Motor neuron (in vitro differentiated cells): ENCODE data around the gene PLXNA4. TPM values are rescaled to one million over a fixed set of nuclear protein-coding genes. Genes with fewer than 3 reads are reported as not detected.

Experiments
- ATAC-seq, 8 experiments: fragments of 200-7000 bp; cut with Tn5 transposase; replicated peaks in 6 of 8; 2 replicates each; pipeline ENCODE4 v1.8.0; 2021; ENCODE audit warnings: mild to moderate bottlenecking in 8 of 8, moderate library complexity in 8 of 8
- H3K27ac ChIP-seq, 2 donors: fragments of 250-450 bp; sonication (Bioruptor Pico); 2 replicates each; pipeline ENCODE4 v1.9.0; 2021; ENCODE audit warnings: antibody characterized with exemption in 2 of 2, mild to moderate bottlenecking in 2 of 2, moderate library complexity in 1 of 2
- H3K4me1 ChIP-seq, 2 donors: fragments of 250-450 bp; sonication (Bioruptor Pico); replicated peaks in 1 of 2; 2 replicates each; pipeline ENCODE4 v1.6.1; 2021; ENCODE audit warnings: antibody characterized with exemption in 2 of 2, mild to moderate bottlenecking in 2 of 2, moderate library complexity in 1 of 2
- H3K4me3 ChIP-seq, 5 donors: fragments of 250-450 bp; sonication (Bioruptor Pico); 2 replicates each; pipeline ENCODE4 v1.9.0; 2021; ENCODE audit warnings: antibody characterized with exemption in 5 of 5, mild to moderate bottlenecking in 5 of 5, moderate library complexity in 4 of 5
- WGBS, 10 experiments: fragments of 450-650 bp; shearing (Covaris generic); methylation state at CpG; one replicate each; pipeline ENCODE4 v1.0.0; 2022; 5-methylcytosine and 5-hydroxymethylcytosine counted together
- in situ Hi-C, 9 experiments: fragments of 400-800 bp; cut with MboI; loops; one replicate each; pipeline ENCODE4 v1.15.0; 2021; ENCODE audit warnings: low sequenced_read_pairs in 9 of 9, low pct_unique_long_range_greater_than_20kb in 2 of 9; ENCODE audit not compliant: unreplicated experiment in 9 of 9
- total RNA-seq, 8 experiments: library from RNA; unstranded; fragments of 300-600 nt; gene quantifications; 2 replicates each; pipeline versions ENCODE4 v1.2.3 to v1.2.4, GENCODE V29; 2022

Gene PLXNA4
- total RNA-seq, 8 experiments from 2014 or later: 0.38 to 8.5 (median 2.6) TPM

DNA sequence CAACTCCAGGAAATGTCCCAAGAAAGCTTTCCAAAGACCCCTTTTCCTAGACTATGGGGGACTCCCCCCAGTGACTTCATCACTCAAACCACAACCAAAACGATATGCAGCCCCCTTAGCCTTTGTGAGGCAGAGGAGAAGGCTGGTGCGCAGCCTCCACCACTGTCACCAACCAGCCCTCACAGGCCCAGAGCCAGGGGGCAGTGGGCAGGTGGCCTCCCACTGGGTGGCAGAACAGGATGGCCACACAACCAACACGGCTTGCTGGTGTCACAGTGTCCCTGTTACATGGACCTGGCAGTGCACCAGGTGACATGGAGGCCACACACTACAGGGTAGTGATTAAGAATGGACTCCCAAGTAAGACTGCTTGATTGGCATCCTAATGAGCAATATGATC is 172.0 kb downstream of the PLXNA4 start:
- no peak for ATAC-seq
- Histone ChIP-seq H3K4me3 (no peak overlapping the region), H3K4me1 (peaks cover 8 to 22% of the 10 kb centered on the region in 2 donors), H3K27ac (no peak overlapping the region)
- WGBS, 10 experiments: 17 to 83% (median 60%) methylated on average over 1 of the region's 3 CpGs; no CpG with 5 or more reads in 7 of the 10 experiments
- in situ Hi-C loops: loop anchor here in 1 of 9 experiments (25.0 kb wide), 1 partner anchor 158 kb away; no protein-coding TSS in a partner anchor

DNA sequence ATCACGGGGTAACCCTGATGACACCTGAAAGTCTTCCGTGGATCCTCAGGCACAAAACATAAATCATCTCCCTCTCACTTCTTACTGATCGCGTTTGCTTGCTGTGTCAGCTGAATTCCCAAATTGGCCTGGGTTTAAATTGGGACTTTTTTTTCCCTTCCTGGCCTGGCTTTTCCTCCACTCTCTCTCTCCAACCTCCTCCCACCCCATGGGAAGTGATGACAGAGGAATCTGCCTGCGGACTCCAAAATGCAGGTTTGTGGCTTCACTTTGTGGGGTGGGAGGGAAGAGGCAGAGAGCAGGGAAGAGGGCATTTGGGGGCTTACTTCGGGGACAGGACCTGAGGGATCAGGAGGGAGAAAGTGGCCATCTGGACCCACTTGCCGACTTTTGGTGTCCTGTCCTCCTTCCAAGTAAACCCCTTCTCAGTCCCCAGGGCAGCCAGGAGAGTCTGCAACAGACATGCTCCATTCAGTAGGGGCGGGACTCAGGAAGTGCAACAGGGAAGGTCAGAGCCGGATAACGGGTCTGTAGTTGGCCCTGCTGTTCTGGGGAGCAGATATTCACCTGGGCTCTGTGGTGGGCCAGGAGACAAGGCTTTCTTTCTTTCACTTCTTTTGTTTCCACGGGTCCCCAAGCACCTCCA is 172.7 kb downstream of the PLXNA4 start:
- WGBS, 10 experiments: 0 to 100% (median 40%) methylated on average over 1 to 6 of the region's 11 CpGs; no CpG with 5 or more reads in 3 of the 10 experiments
- Histone ChIP-seq H3K27ac (no peak overlapping the region), H3K4me1 (peaks cover 8 to 25% of the 10 kb centered on the region in 2 donors), H3K4me3 (no peak overlapping the region)
- in situ Hi-C loops: loop anchor here in 1 of 9 experiments (25.0 kb wide), 1 partner anchor 159 kb away; no protein-coding TSS in a partner anchor
- no peak for ATAC-seq

DNA sequence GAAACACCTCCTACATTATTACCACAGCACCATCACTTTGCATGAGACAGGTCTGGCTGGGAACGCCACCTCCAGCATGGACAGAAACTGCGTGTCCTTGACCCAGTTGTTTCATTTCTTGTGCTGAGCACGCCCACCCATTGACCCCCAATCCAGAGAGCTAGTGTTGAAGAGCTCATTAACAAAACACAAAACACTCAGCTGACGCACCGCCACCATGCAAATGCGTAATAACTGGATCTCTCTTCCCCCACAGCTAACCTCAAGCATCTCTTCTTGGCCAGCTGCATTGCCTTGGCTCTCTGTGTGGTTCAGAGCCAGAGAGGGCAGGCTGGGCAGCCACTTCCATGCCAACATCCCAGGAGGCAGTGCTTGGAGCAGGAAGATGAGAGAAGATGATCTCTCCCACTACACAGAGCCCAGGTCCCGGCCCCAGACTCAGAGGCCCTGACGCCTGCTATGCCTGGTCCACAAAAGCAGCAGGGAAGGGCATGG is 173.5 kb downstream of the PLXNA4 start:
- WGBS, 10 experiments: 18 to 53% (median 29%) methylated on average over 1 to 5 of the region's 8 CpGs; no CpG with 5 or more reads in 5 of the 10 experiments
- Histone ChIP-seq H3K27ac (no peak overlapping the region), H3K4me1 (peaks cover 8 to 33% of the 10 kb centered on the region in 2 donors), H3K4me3 (no peak overlapping the region)
- in situ Hi-C loops: loop anchor here in 1 of 9 experiments (25.0 kb wide), 1 partner anchor 160 kb away; no protein-coding TSS in a partner anchor
- peak in 6 of 8 experiments; percentile 16 to 75 (median 53) for ATAC-seq

DNA sequence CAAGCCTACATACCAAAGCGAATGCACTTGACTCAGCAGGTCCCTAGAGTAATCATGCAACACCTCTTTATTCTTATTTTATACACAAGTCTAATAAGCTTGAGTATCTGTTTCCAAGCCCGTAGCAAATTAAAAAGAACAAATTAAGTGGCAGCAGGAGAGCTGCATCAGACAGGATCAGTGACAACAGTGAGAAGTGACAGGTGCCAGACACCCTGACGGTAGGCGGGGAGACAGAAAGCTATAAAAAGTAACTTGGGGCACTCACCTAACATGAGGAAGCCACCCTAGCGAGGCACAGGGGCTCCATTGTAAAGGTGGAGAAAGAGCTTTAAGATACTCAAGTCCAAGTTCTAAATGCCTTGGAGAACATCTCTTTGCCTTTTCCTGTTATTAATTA is 174.2 kb downstream of the PLXNA4 start:
- no peak for ATAC-seq
- in situ Hi-C loops: loop anchor here in 1 of 9 experiments (25.0 kb wide), 1 partner anchor 160 kb away; no protein-coding TSS in a partner anchor
- Histone ChIP-seq H3K27ac (no peak overlapping the region), H3K4me1 (peaks cover 8 to 37% of the 10 kb centered on the region in 2 donors), H3K4me3 (no peak overlapping the region)
- WGBS, 10 experiments: 50 to 100% (median 91%) methylated on average over 1 to 4 of the region's 5 CpGs; no CpG with 5 or more reads in 1 of the 10 experiments

DNA sequence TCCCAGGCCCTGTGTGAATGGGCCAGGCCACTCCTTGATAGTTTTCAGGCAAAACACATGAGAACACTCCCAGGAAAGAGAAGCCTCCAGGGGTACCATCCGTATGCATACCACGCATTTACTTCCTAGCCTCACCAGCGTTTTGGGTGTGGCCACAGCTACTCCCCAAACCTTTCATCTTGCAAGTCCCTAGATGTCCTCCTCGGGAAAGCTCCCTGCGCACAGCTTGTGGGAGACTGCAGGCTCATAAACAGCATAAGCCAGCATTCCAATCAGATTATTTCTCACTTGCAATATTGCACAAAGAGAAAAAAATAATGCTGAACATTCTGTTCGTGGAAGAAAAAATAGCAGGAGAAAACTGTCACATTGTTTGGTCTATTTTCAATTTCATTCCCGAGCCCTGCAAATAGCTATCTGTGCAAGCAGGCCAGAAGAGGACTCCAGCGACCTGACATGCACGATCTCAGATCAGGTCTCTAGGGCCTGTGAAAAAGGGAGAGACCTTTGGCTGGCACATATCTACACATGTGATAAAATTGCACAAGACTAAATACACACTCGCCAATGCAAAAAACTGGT is 175.6 kb downstream of the PLXNA4 start:
- in situ Hi-C loops: loop anchor here in 1 of 9 experiments (25.0 kb wide), 1 partner anchor 162 kb away; no protein-coding TSS in a partner anchor
- Histone ChIP-seq H3K27ac (no peak overlapping the region), H3K4me3 (no peak overlapping the region), H3K4me1 (peaks cover 8 to 34% of the 10 kb centered on the region in 2 donors)
- ATAC-seq: peak in 3 of 8 experiments; percentile 78 to 85 (median 83)
- 8 to 92% (median 69%) methylated on average over 1 to 9 of the region's 10 CpGs for WGBS, 10 experiments

DNA sequence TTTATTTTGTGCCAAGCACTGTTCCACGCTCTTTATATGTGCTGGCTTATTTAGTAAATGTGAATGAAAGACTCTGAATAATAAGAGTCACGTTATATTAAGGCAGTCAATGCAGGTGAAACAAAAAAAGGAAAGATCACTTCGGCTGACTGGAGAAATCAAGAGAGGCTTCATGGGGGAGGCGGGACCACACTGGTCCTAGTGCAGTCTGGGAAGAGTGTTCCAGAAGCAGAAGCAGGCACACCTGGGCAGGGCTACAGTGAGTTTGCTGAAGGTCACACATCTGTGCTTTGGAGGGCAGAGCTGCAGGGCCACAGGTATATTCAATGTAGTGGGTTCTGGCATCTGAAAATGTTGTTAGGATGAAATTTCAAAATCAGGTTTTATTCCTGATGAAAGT is 176.9 kb downstream of the PLXNA4 start:
- H3K4me1 ChIP-seq: peaks cover 8 to 41% of the 10 kb centered on the region in 2 donors
- H3K4me3 ChIP-seq: no peak overlapping the region
- ATAC-seq: no peak
- no peak overlapping the region for H3K27ac ChIP-seq
- WGBS, 10 experiments: 53 to 100% (median 85%) methylated on average over 1 to 4 of the region's 4 CpGs
- in situ Hi-C loops: no loop called here

DNA sequence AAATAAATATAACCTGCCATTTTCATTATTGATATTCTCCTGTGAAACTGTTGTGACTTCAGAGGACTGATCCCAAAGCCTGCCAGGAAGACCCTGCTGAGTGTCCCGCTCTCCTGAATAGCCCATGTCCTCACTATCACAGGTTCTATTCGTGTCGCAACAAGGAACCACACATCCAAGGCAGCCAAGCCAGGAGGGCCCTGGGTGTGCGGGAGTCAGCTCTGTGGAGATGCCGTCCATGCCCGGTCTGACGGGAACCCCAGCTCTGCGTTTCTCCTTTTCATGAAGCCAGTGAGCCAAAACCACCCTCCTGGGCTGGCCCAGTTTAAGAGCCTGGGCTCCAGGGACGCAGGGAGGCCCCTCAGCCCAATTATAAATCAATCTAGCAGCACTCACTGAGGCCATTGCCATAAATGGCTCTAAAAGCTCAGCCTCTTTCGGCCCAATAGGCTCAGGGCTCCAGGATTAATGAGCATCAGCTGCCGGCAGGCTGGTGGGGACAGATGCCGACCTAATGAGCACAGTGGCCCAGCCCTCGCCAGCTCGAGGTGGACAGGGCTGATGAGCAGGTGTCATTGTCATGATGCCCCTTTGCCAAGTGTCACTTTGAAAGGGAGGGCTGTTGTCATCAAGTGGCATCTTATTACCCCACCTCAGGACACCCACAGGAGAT is 177.9 kb downstream of the PLXNA4 start:
- Histone ChIP-seq H3K4me3 (no peak overlapping the region), H3K4me1 (peaks cover 8 to 37% of the 10 kb centered on the region in 2 donors), H3K27ac (peak overlapping the region in 1 of 2 donors; percentile 29)
- in situ Hi-C loops: no loop called here
- ATAC-seq: peak in 5 of 8 experiments; percentile 70 to 88 (median 74)
- 0 to 100% (median 42%) methylated on average over 1 to 8 of the region's 14 CpGs; no CpG with 5 or more reads in 3 of the 10 experiments for WGBS, 10 experiments

DNA sequence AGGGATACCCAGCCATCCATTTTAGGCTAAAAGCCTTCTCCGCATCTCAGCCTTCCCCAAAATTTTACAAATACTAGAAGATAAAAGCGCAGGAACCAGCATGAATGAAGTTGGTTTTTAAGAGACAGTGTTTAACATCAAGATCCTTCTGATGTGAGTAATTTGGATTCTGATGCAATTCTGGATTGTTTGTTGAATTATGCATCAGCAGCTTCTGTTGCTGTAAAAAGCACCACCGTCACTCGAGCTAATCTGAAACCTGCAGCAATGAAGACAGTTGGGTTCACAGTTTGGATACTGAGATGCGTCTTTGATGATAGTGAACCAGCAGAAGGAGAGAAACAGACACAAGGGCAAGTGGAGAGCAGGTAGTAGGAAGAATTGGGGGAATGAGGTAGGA is 179.2 kb downstream of the PLXNA4 start:
- ATAC-seq: peak in 2 of 8 experiments; percentile 45 to 54
- WGBS, 10 experiments: 67 to 93% (median 83%) methylated on average over 2 to 5 of the region's 5 CpGs; no CpG with 5 or more reads in 2 of the 10 experiments
- Histone ChIP-seq H3K4me3 (no peak overlapping the region), H3K27ac (no peak overlapping the region), H3K4me1 (peaks cover 0 to 26% of the 10 kb centered on the region in 2 donors)
- in situ Hi-C loops: no loop called here

DNA sequence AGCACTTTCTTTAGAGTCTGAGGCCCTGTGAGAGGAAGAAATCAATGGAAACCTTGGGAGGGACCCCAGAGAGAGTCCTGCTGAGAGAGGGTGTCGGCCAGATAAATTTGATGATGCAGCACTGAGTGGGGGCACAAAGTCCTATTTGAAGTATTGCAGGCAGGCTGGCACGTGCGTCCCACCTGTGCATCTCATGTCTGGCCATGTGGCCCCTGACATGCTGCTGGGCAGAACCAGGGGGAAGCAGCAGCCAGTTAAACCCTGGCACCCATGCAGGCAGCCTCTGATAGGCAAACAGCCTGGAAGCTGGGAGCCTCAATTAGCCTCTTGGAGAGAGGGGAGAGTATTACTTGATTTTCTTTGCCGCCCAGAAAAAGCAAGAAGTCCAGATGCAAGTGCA is 180.9 kb downstream of the PLXNA4 start:
- 18 to 86% (median 60%) methylated on average over 1 to 3 of the region's 4 CpGs; no CpG with 5 or more reads in 5 of the 10 experiments for WGBS, 10 experiments
- ATAC-seq: no peak
- Histone ChIP-seq H3K27ac (no peak overlapping the region), H3K4me1 (peaks cover 0 to 25% of the 10 kb centered on the region in 2 donors), H3K4me3 (no peak overlapping the region)
- in situ Hi-C loops: no loop called here

DNA sequence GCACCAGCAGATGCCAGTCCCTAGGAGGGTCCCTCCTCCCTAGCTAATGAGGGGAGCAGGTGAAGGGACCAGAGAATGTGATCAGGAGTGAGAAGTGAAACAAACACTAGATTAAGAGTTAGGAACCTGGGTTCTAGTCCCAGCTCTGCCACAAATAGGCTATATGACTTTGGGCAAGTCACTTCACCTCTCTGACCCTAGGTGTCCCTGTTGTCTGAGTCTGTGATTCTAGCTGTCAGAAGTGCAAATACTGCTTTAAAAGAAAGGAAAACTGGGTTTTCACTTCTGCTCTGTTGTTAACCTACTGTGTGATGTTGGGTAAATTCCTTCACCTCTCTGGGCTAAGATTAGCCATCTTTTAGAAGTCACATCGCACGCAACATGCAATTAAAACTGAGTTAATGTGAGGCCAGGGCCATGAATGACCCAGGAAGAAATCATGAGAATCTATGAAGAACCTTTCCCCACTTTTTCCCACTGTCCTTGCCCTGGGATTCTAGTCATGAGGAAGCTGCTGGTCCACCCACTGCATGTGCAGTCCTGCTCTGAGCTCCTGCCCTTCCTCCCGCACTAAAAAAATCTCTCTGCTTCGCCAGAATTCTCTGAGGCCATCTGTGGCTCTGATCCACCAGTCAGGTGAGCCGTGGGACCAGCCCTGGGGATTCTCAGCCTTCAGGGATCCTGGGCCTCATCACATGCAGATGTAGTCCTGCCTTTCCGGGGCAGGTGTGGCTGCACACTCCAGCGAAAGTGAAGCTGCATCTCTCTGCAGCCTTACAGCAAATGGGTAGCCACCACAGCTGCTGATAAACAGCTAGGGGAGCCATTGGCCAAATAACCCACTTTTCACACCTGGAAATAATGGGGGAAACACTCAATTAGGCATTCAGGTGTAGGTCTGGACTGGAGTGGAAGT is 181.7 kb downstream of the PLXNA4 start:
- Histone ChIP-seq H3K4me1 (peaks cover 0 to 25% of the 10 kb centered on the region in 2 donors), H3K4me3 (no peak overlapping the region), H3K27ac (no peak overlapping the region)
- WGBS, 10 experiments: 29 to 100% (median 80%) methylated on average over 1 to 4 of the region's 7 CpGs; no CpG with 5 or more reads in 2 of the 10 experiments
- ATAC-seq: peak in 3 of 8 experiments; percentile 52 to 58 (median 55)
- in situ Hi-C loops: no loop called here

DNA sequence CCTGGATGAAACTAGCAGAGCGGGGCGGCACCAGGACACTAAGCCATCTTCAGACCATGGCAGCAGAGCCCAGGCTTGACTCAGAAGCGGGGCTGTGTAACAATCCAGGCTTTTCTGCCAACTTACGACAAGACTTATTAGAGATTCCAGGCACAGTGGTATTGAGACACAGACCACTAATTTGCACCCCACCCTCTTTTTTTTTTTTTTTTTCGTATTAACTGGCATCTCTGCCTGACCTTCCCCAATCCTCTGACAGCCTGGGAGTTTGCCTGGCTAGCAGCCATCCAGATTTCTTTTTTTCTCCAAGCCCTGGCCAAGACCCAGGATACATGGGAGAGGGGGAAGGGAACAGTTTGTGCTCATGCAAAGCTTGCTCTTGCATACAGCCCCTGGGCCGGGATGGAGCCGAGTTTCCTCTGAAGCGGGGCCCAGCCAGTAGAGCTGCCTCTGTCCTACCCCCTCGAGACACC is 182.4 kb downstream of the PLXNA4 start:
- Histone ChIP-seq H3K4me3 (no peak overlapping the region), H3K4me1 (peaks cover 0 to 24% of the 10 kb centered on the region in 2 donors), H3K27ac (no peak overlapping the region)
- peak in 3 of 8 experiments; percentile 71 to 84 (median 74) for ATAC-seq
- WGBS, 10 experiments: 0 to 100% (median 36%) methylated on average over 1 to 8 of the region's 9 CpGs; no CpG with 5 or more reads in 1 of the 10 experiments
- in situ Hi-C loops: no loop called here

DNA sequence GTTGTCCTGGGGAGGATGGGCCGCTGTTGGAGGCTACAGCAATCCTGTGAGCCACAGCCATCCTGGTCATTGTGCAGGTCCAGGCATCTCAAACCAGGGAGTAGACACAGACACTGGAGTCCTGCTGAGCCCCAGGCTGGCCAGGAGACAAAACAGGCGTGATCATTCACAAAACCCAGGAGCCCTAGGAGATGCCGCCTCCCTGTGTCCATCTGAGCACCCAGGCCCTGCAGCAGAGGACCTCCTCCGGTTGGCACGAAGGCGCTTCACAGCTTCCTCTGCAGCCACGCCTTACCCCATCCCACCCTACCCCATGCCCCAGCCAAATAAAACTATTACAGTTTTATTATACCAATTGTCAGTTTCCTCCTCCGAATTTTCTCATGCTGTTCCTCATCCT is 183.6 kb downstream of the PLXNA4 start:
- WGBS, 10 experiments: 15 to 100% (median 40%) methylated on average over 1 to 4 of the region's 8 CpGs; no CpG with 5 or more reads in 5 of the 10 experiments
- H3K4me1 ChIP-seq: peaks cover 0 to 13% of the 10 kb centered on the region in 2 donors
- in situ Hi-C loops: no loop called here
- H3K27ac ChIP-seq: no peak overlapping the region
- no peak for ATAC-seq
- no peak overlapping the region for H3K4me3 ChIP-seq
